CD4-positive, alpha-beta T cell (primary cell): ENCODE measurements around the gene TOR1A. TPM values are rescaled to one million over a fixed set of nuclear protein-coding genes. Genes with fewer than 3 reads are reported as not detected.

Experiments used
- ATAC-seq: fragments of 200-7000 bp; cut with Tn5 transposase; one replicate; pipeline ENCODE4 v1.10.0; 2022; ENCODE audit warnings: mild to moderate bottlenecking; ENCODE audit not compliant: poor library complexity
- CTCF ChIA-PET: fragments of 350-600 bp; sonication (Branson Sonifier 250); formaldehyde crosslinking; loops from one replicate; lab custom pipeline; 2021; ENCODE audit warnings: antibody characterized with exemption, inconsistent platforms; lab: Charles Lee
- POLR2A ChIA-PET: fragments of 350-600 bp; sonication (Branson Sonifier 250); formaldehyde crosslinking; loops from one replicate; lab custom pipeline; 2021; ENCODE audit warnings: antibody characterized with exemption, inconsistent platforms; lab: Charles Lee
- DNase-seq, 14 experiments: peaks; one replicate each; pipeline ENCODE4 v3.0.0-alpha.2; 2013 to 2020; ENCODE audit warnings: mixed read lengths in 2 of 14
- H3K27ac ChIP-seq, 2 donors: one replicate each; pipeline versions ENCODE4 v1.5.1 to v1.7.0; 2013; ENCODE audit warnings: low read length in 2 of 2, low read depth in 1 of 2, mild to moderate bottlenecking in 1 of 2
- H3K27me3 ChIP-seq, 2 experiments: 1 replicate in 1 of 2; 2 replicates in 1 of 2; pipeline versions ENCODE4 v1.6.1 to v1.7.0; 2013; ENCODE audit warnings: low read length in 2 of 2, control low read depth in 1 of 2, mild to moderate bottlenecking in 1 of 2, moderate library complexity in 1 of 2; ENCODE audit not compliant: insufficient read depth in 2 of 2, control insufficient read depth in 1 of 2
- H3K36me3 ChIP-seq: one replicate; pipeline ENCODE4 v1.6.1; 2013; ENCODE audit warnings: low read length, control low read depth; ENCODE audit not compliant: insufficient read depth
- H3K4me1 ChIP-seq: one replicate; pipeline ENCODE4 v1.6.1; 2013; ENCODE audit warnings: low read length, control low read depth; ENCODE audit not compliant: insufficient read depth
- H3K4me3 ChIP-seq: one replicate; pipeline ENCODE4 v1.5.1; 2013; ENCODE audit warnings: mild to moderate bottlenecking, low read length, moderate library complexity
- H3K9me3 ChIP-seq, 2 experiments: 1 replicate in 1 of 2; 2 replicates in 1 of 2; pipeline versions ENCODE4 v1.6.1 to v1.7.0; 2013; ENCODE audit warnings: low read length in 2 of 2, mild to moderate bottlenecking in 2 of 2, control low read depth in 1 of 2, moderate library complexity in 1 of 2; ENCODE audit not compliant: control insufficient read depth in 1 of 2, insufficient read depth in 1 of 2
- H3K27ac Mint-ChIP-seq: one replicate; pipeline ENCODE4 v1.8.0; 2020; ENCODE audit warnings: mixed read lengths
- H3K27me3 Mint-ChIP-seq: one replicate; pipeline ENCODE4 v1.8.0; 2021; ENCODE audit warnings: mixed read lengths
- H3K36me3 Mint-ChIP-seq: one replicate; pipeline ENCODE4 v1.8.0; 2021; ENCODE audit warnings: low read depth, mixed read lengths
- H3K4me1 Mint-ChIP-seq: one replicate; pipeline ENCODE4 v1.8.0; 2021; ENCODE audit warnings: low read depth, mixed read lengths
- H3K4me3 Mint-ChIP-seq: one replicate; pipeline ENCODE4 v1.8.0; 2020; ENCODE audit warnings: mild to moderate bottlenecking, mixed read lengths
- H3K9me3 Mint-ChIP-seq: one replicate; pipeline ENCODE4 v1.8.0; 2020; ENCODE audit warnings: mixed read lengths
- CTCF ChIP-seq: fragments of 200-600 bp; IDR thresholded peaks from one replicate; pipeline ENCODE4 v1.8.0; 2022; ENCODE audit warnings: antibody characterized with exemption, mild to moderate bottlenecking
- intact Hi-C, 2 experiments: fragments of 100-400 bp; cut with DNase I in 1 of 2; cut with micrococcal nuclease in 1 of 2; formaldehyde crosslinking; loops; one replicate each; pipeline versions ENCODE4 v1.15.1 to v1.9.0; 2023 to 2025; cut with DNase I, micrococcal nuclease
- total RNA-seq, 174 experiments: library from RNA in 2 of 174; stranded (reverse) in 2 of 174; gene quantifications; one replicate each; pipeline ENCODE4 v1.2.3 and lab custom pipeline; 2021 to 2026

TOR1A gene
- total RNA-seq, 2 experiments from 2014 or later: 12.6 to 13.9 TPM

GRCh38 chr9:129836311-129837007 lies 12.5 kb upstream of the TOR1A start:
- peaks cover 79% of the 10 kb centered on the region for H3K4me1 Mint-ChIP-seq
- no peaks in the 10 kb centered on the region for H3K9me3 ChIP-seq
- ChIA-PET CTCF (interaction anchor here (0.9 to 2.5 kb wide), 2 partner anchors 33 to 49 kb away, joined by 3 to 8 read pairs; no protein-coding TSS in a partner anchor), POLR2A (interaction anchor here (1.3 to 6.9 kb wide), 8 partner anchors 9 to 53 kb away, joined by 4 to 134 read pairs (median 7); no protein-coding TSS in a partner anchor)
- H3K27ac Mint-ChIP-seq: peak overlapping the region; percentile 92
- intact Hi-C loops: loop anchor here (5.0 to 10.0 kb wide), 2 partner anchors 108 to 206 kb away; partner anchors contain the start of gene FNBP1 (in 1 of the 2)
- no peak for ATAC-seq
- H3K4me1 ChIP-seq: peaks cover 66% of the 10 kb centered on the region
- DNase-seq: peak in 13 of 14 experiments; percentile 21 to 73 (median 45)
- H3K4me3 Mint-ChIP-seq: peak overlapping the region; percentile 99
- no peaks in the 10 kb centered on the region for H3K27me3 Mint-ChIP-seq
- H3K27me3 ChIP-seq: no peaks in the 10 kb centered on the region
- peak overlapping the region; percentile 58 to 94 for H3K27ac ChIP-seq
- peaks cover 73% of the 10 kb centered on the region for H3K36me3 Mint-ChIP-seq
- H3K9me3 Mint-ChIP-seq: no peaks in the 10 kb centered on the region
- H3K36me3 ChIP-seq: peaks cover 33% of the 10 kb centered on the region
- H3K4me3 ChIP-seq: peak overlapping the region; percentile 95
- no peak for TF ChIP-seq CTCF

GRCh38 chr9:129835860-129836223 lies 11.9 kb upstream of the TOR1A start:
- H3K27ac Mint-ChIP-seq: peak overlapping the region; percentile 92
- no peaks in the 10 kb centered on the region for H3K27me3 Mint-ChIP-seq
- TF ChIP-seq CTCF: no peak
- no peaks in the 10 kb centered on the region for H3K9me3 Mint-ChIP-seq
- peak overlapping the region; percentile 95 for H3K4me3 ChIP-seq
- DNase-seq (peak in 3 of 14 experiments; percentile 15 to 22 (median 22)), ATAC-seq (no peak)
- peaks cover 72% of the 10 kb centered on the region for H3K4me1 Mint-ChIP-seq
- H3K9me3 ChIP-seq: no peaks in the 10 kb centered on the region
- peaks cover 60% of the 10 kb centered on the region for H3K4me1 ChIP-seq
- H3K4me3 Mint-ChIP-seq: peak overlapping the region; percentile 99
- peaks cover 73% of the 10 kb centered on the region for H3K36me3 Mint-ChIP-seq
- ChIA-PET POLR2A (interaction anchor here (1.7 to 6.9 kb wide), 7 partner anchors 10 to 207 kb away, joined by 4 to 134 read pairs (median 7); partner anchors contain the start of gene FNBP1), CTCF (interaction anchor here (0.8 to 2.5 kb wide), 2 partner anchors 27 to 33 kb away, joined by 3 to 8 read pairs; no protein-coding TSS in a partner anchor)
- intact Hi-C loops: loop anchor here (1.0 to 10.0 kb wide), 9 partner anchors 12 to 207 kb away; partner anchors contain the start of genes FNBP1 (in 2 of the 2), TOR1B (in 2 of the 2) and TOR1A (in 1 of the 2)
- no peaks in the 10 kb centered on the region for H3K27me3 ChIP-seq
- H3K27ac ChIP-seq: peak overlapping the region; percentile 58 to 94
- H3K36me3 ChIP-seq: peaks cover 33% of the 10 kb centered on the region

GRCh38 chr9:129835128-129835859 lies 11.4 kb upstream of the TOR1A start, which contains the start of the genes C9orf78 and USP20:
Gene C9orf78, minus strand, starts transcription at chr9:129835275. Its CDS starts 54 bp downstream, at chr9:129835221.
Gene USP20, plus strand, starts transcription at chr9:129835458. Its CDS starts 17,098 bp downstream, at chr9:129852556.
- TF ChIP-seq CTCF: no peak
- ATAC-seq: peak; percentile 89
- H3K27me3 Mint-ChIP-seq: no peaks in the 10 kb centered on the region

More at GRCh38 chr9:129835128-129835859, 11.4 kb upstream of the TOR1A start, which contains the start of the genes C9orf78 and USP20:
- Mint-ChIP-seq H3K9me3 (no peaks in the 10 kb centered on the region), H3K36me3 (peaks cover 79% of the 10 kb centered on the region), H3K4me3 (peak within 1 kb of the TSS; percentile 100), H3K4me1 (peaks cover 67% of the 10 kb centered on the region), H3K27ac (peak within 1 kb of the TSS; percentile 92)
- intact Hi-C loops: loop anchor here (1.0 to 10.0 kb wide), 9 partner anchors 11 to 208 kb away; partner anchors contain the start of genes FNBP1 (in 2 of the 2), TOR1B (in 2 of the 2) and TOR1A (in 1 of the 2)
- Histone ChIP-seq H3K4me3 (peak within 1 kb of the TSS; percentile 95), H3K27me3 (no peaks in the 10 kb centered on the region), H3K36me3 (peaks cover 39% of the 10 kb centered on the region), H3K9me3 (no peaks in the 10 kb centered on the region), H3K4me1 (peaks cover 55% of the 10 kb centered on the region), H3K27ac (peak within 1 kb of the TSS; percentile 92 to 94)
- POLR2A ChIA-PET: interaction anchor here (0.7 to 6.9 kb wide), 18 partner anchors 9 to 658 kb away, joined by 3 to 134 read pairs (median 6); partner anchors contain the start of genes FNBP1, GPR107, IER5L and TOR1A
- peak; percentile 94 to 100 (median 98) for DNase-seq
- CTCF ChIA-PET: interaction anchor here (0.8 to 2.5 kb wide), 3 partner anchors 28 to 50 kb away, joined by 3 to 8 read pairs (median 3); no protein-coding TSS in a partner anchor
